CD4-positive, alpha-beta T cell (primary cell): ENCODE measurements around the gene CHST10. TPM values are rescaled to one million over a fixed set of nuclear protein-coding genes. Genes with fewer than 3 reads are reported as not detected.

ENCODE experiments used
- ATAC-seq: fragments of 200-7000 bp; cut with Tn5 transposase; one replicate; pipeline ENCODE4 v1.10.0; 2022; ENCODE audit warnings: mild to moderate bottlenecking; ENCODE audit not compliant: poor library complexity
- CTCF ChIA-PET: fragments of 350-600 bp; sonication (Branson Sonifier 250); formaldehyde crosslinking; loops from one replicate; lab custom pipeline; 2021; ENCODE audit warnings: antibody characterized with exemption, inconsistent platforms; lab: Charles Lee
- POLR2A ChIA-PET: fragments of 350-600 bp; sonication (Branson Sonifier 250); formaldehyde crosslinking; loops from one replicate; lab custom pipeline; 2021; ENCODE audit warnings: antibody characterized with exemption, inconsistent platforms; lab: Charles Lee
- DNase-seq, 14 experiments: peaks; one replicate each; pipeline ENCODE4 v3.0.0-alpha.2; 2013 to 2020; ENCODE audit warnings: mixed read lengths in 2 of 14
- H3K27ac ChIP-seq, 2 donors: one replicate each; pipeline versions ENCODE4 v1.5.1 to v1.7.0; 2013; ENCODE audit warnings: low read length in 2 of 2, low read depth in 1 of 2, mild to moderate bottlenecking in 1 of 2
- H3K27me3 ChIP-seq, 2 experiments: 1 replicate in 1 of 2; 2 replicates in 1 of 2; pipeline versions ENCODE4 v1.6.1 to v1.7.0; 2013; ENCODE audit warnings: low read length in 2 of 2, control low read depth in 1 of 2, mild to moderate bottlenecking in 1 of 2, moderate library complexity in 1 of 2; ENCODE audit not compliant: insufficient read depth in 2 of 2, control insufficient read depth in 1 of 2
- H3K36me3 ChIP-seq: one replicate; pipeline ENCODE4 v1.6.1; 2013; ENCODE audit warnings: low read length, control low read depth; ENCODE audit not compliant: insufficient read depth
- H3K4me1 ChIP-seq: one replicate; pipeline ENCODE4 v1.6.1; 2013; ENCODE audit warnings: low read length, control low read depth; ENCODE audit not compliant: insufficient read depth
- H3K4me3 ChIP-seq: one replicate; pipeline ENCODE4 v1.5.1; 2013; ENCODE audit warnings: mild to moderate bottlenecking, low read length, moderate library complexity
- H3K9me3 ChIP-seq, 2 experiments: 1 replicate in 1 of 2; 2 replicates in 1 of 2; pipeline versions ENCODE4 v1.6.1 to v1.7.0; 2013; ENCODE audit warnings: low read length in 2 of 2, mild to moderate bottlenecking in 2 of 2, control low read depth in 1 of 2, moderate library complexity in 1 of 2; ENCODE audit not compliant: control insufficient read depth in 1 of 2, insufficient read depth in 1 of 2
- H3K27ac Mint-ChIP-seq: one replicate; pipeline ENCODE4 v1.8.0; 2020; ENCODE audit warnings: mixed read lengths
- H3K27me3 Mint-ChIP-seq: one replicate; pipeline ENCODE4 v1.8.0; 2021; ENCODE audit warnings: mixed read lengths
- H3K36me3 Mint-ChIP-seq: one replicate; pipeline ENCODE4 v1.8.0; 2021; ENCODE audit warnings: low read depth, mixed read lengths
- H3K4me1 Mint-ChIP-seq: one replicate; pipeline ENCODE4 v1.8.0; 2021; ENCODE audit warnings: low read depth, mixed read lengths
- H3K4me3 Mint-ChIP-seq: one replicate; pipeline ENCODE4 v1.8.0; 2020; ENCODE audit warnings: mild to moderate bottlenecking, mixed read lengths
- H3K9me3 Mint-ChIP-seq: one replicate; pipeline ENCODE4 v1.8.0; 2020; ENCODE audit warnings: mixed read lengths
- intact Hi-C, 2 experiments: fragments of 100-400 bp; cut with DNase I in 1 of 2; cut with micrococcal nuclease in 1 of 2; formaldehyde crosslinking; loops; one replicate each; pipeline versions ENCODE4 v1.15.1 to v1.9.0; 2023 to 2025; cut with DNase I, micrococcal nuclease
- total RNA-seq, 174 experiments: library from RNA in 2 of 174; stranded (reverse) in 2 of 174; gene quantifications; one replicate each; pipeline ENCODE4 v1.2.3 and lab custom pipeline; 2021 to 2026
- TF ChIP-seq, protein P1 (sequence below): fragments of 200-600 bp; IDR thresholded peaks from one replicate; pipeline ENCODE4 v1.8.0; 2022; ENCODE audit warnings: antibody characterized with exemption, mild to moderate bottlenecking

Gene CHST10
- total RNA-seq, 2 experiments from 2014 or later: 1.5 to 1.9 TPM

DNA sequence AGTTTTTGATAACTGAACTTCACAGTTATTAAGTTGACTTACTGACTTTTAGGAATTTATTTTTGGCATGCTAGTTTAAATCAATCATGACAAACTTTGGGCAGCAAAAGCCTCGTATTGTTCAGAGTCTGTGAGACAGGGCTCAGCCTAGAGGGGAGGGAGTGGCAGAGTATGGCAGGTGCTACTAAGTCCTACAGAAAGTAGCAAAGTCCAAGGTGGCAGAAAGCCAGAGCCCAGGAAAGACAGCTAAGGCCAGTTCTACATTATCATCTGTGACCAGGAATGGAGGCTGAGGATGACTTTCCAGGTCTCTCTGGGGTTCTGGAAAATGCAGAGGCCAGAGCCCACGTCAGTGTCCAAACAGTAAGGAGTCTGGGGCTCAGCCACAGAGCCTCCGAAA is 34.2 kb downstream of the CHST10 start:
- Mint-ChIP-seq H3K9me3 (no peaks in the 10 kb centered on the region), H3K27me3 (no peaks in the 10 kb centered on the region), H3K4me1 (no peaks in the 10 kb centered on the region), H3K27ac (no peak overlapping the region), H3K4me3 (no peak overlapping the region), H3K36me3 (no peaks in the 10 kb centered on the region)
- DNase-seq (no peak), ATAC-seq (no peak)
- intact Hi-C loops: no loop called here
- Histone ChIP-seq H3K27ac (no peak overlapping the region), H3K4me1 (no peaks in the 10 kb centered on the region), H3K27me3 (no peaks in the 10 kb centered on the region), H3K9me3 (no peaks in the 10 kb centered on the region), H3K4me3 (no peak overlapping the region), H3K36me3 (no peaks in the 10 kb centered on the region)
- POLR2A ChIA-PET: no interaction called here
- CTCF ChIA-PET: no interaction called here
- TF ChIP-seq, protein P1, sequence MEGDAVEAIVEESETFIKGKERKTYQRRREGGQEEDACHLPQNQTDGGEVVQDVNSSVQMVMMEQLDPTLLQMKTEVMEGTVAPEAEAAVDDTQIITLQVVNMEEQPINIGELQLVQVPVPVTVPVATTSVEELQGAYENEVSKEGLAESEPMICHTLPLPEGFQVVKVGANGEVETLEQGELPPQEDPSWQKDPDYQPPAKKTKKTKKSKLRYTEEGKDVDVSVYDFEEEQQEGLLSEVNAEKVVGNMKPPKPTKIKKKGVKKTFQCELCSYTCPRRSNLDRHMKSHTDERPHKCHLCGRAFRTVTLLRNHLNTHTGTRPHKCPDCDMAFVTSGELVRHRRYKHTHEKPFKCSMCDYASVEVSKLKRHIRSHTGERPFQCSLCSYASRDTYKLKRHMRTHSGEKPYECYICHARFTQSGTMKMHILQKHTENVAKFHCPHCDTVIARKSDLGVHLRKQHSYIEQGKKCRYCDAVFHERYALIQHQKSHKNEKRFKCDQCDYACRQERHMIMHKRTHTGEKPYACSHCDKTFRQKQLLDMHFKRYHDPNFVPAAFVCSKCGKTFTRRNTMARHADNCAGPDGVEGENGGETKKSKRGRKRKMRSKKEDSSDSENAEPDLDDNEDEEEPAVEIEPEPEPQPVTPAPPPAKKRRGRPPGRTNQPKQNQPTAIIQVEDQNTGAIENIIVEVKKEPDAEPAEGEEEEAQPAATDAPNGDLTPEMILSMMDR: no peak

DNA sequence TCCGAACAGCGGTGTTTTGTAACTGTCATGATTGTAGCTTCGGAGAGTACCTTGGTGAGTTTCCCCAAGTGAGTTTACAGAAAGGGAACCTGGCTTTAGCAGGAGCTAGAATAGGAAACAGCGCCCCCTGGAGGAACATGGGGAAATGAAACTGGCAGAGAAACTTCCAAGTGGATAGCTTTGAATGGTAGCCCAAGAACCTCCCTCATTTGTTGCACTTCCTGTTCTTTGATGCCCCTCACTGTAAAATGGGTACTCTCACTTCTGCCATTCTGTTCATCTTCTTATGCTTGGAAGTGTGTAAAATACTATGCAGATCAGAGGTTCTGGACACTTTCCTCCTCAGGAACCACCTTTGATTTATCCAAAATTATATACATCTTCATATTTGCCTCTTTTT is 36.2 kb downstream of the CHST10 start:
- ChIA-PET CTCF (interaction anchor here (1.0 to 1.3 kb wide), 3 partner anchors 12 to 822 kb away, joined by 4 to 21 read pairs (median 5); no protein-coding TSS in a partner anchor), POLR2A (no interaction called here)
- no peaks in the 10 kb centered on the region for H3K9me3 Mint-ChIP-seq
- Histone ChIP-seq H3K4me3 (no peak overlapping the region), H3K4me1 (no peaks in the 10 kb centered on the region), H3K9me3 (no peaks in the 10 kb centered on the region), H3K27ac (no peak overlapping the region), H3K27me3 (no peaks in the 10 kb centered on the region), H3K36me3 (no peaks in the 10 kb centered on the region)
- H3K36me3 Mint-ChIP-seq: no peaks in the 10 kb centered on the region
- intact Hi-C loops: loop anchor here (1.0 to 2.0 kb wide), 2 partner anchors 118 to 822 kb away; no protein-coding TSS in a partner anchor
- no peak overlapping the region for H3K27ac Mint-ChIP-seq
- H3K27me3 Mint-ChIP-seq: no peaks in the 10 kb centered on the region
- peak; percentile 39 to 77 (median 57) for DNase-seq
- ATAC-seq: no peak
- H3K4me1 Mint-ChIP-seq: no peaks in the 10 kb centered on the region
- TF ChIP-seq, protein P1: peak; percentile 90
- no peak overlapping the region for H3K4me3 Mint-ChIP-seq

DNA sequence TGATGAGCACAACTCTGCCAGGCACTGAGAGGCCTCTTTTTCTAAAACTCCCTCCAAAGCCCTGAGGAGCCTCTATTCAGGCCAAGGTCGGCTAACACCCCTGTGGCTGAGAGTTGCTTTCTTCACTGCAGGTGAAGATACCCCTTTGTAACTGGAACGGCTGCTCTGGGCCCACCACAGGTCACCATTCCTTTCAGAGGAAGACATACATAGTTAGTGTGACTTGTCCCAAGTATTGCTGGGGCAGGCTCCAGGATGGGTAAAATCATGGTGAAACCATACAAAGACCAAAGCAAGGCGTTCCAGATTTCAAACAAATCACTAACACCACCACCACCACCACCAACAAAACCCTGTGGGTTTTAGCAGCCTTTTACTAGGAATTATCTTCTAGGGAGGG is 36.8 kb downstream of the CHST10 start:
- no peak for ATAC-seq
- no peak for DNase-seq
- Histone ChIP-seq H3K4me1 (no peaks in the 10 kb centered on the region), H3K27me3 (no peaks in the 10 kb centered on the region), H3K36me3 (no peaks in the 10 kb centered on the region), H3K9me3 (no peaks in the 10 kb centered on the region), H3K27ac (no peak overlapping the region), H3K4me3 (no peak overlapping the region)
- TF ChIP-seq, protein P1: no peak
- ChIA-PET POLR2A (no interaction called here), CTCF (interaction anchor here (1.0 to 1.3 kb wide), 3 partner anchors 11 to 821 kb away, joined by 4 to 21 read pairs (median 5); no protein-coding TSS in a partner anchor)
- Mint-ChIP-seq H3K4me1 (no peaks in the 10 kb centered on the region), H3K9me3 (no peaks in the 10 kb centered on the region), H3K4me3 (no peak overlapping the region), H3K27me3 (no peaks in the 10 kb centered on the region), H3K36me3 (no peaks in the 10 kb centered on the region), H3K27ac (no peak overlapping the region)
- intact Hi-C loops: loop anchor here (1.0 to 2.0 kb wide), 2 partner anchors 117 to 822 kb away; no protein-coding TSS in a partner anchor
